Measurements from ENCODE around the gene PTPRJ.

GRCh38 chr11:47943721-47944586 lies 36.4 kb upstream of the PTPRJ start:
- TF ChIP-seq, protein P1, sequence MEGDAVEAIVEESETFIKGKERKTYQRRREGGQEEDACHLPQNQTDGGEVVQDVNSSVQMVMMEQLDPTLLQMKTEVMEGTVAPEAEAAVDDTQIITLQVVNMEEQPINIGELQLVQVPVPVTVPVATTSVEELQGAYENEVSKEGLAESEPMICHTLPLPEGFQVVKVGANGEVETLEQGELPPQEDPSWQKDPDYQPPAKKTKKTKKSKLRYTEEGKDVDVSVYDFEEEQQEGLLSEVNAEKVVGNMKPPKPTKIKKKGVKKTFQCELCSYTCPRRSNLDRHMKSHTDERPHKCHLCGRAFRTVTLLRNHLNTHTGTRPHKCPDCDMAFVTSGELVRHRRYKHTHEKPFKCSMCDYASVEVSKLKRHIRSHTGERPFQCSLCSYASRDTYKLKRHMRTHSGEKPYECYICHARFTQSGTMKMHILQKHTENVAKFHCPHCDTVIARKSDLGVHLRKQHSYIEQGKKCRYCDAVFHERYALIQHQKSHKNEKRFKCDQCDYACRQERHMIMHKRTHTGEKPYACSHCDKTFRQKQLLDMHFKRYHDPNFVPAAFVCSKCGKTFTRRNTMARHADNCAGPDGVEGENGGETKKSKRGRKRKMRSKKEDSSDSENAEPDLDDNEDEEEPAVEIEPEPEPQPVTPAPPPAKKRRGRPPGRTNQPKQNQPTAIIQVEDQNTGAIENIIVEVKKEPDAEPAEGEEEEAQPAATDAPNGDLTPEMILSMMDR (IDR thresholded peaks at IDR 0.05; ENCODE audit: low read depth, low read length, poor library complexity, severe bottlenecking): no peak
- no peak for TF ChIP-seq EZH2phosphoT487 (IDR thresholded peaks at IDR 0.05; ENCODE audit: borderline replicate concordance, low read length)
